GM19240 (cell line): ENCODE measurements around the gene DOCK3.

Experiments used
- DNase-seq: peaks from one replicate; pipeline ENCODE4 v3.0.0; 2011; ENCODE audit warnings: low spot score; ENCODE audit not compliant: insufficient read length

DOCK3 gene

DNA sequence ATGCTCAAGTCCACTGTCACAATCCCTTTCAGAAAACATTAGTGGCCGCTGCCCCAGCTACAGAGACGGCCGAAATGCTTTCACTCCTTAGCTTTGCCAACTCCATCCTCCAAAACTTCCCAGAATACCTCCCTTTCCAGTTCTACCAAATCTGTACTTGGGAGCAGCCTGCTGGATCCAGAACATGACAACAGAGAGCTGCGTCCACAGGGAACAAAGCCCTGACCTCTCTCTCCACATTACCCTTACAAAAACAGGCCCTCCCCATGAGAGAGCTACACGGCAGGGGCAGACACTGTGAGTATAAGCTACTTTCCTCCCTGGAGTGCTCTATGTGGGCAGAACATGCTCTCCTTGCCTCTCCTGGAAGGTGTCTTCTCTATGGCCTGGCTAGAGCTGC lies 722.7 kb downstream of the DOCK3 start:
- DNase-seq = no peak

DNA sequence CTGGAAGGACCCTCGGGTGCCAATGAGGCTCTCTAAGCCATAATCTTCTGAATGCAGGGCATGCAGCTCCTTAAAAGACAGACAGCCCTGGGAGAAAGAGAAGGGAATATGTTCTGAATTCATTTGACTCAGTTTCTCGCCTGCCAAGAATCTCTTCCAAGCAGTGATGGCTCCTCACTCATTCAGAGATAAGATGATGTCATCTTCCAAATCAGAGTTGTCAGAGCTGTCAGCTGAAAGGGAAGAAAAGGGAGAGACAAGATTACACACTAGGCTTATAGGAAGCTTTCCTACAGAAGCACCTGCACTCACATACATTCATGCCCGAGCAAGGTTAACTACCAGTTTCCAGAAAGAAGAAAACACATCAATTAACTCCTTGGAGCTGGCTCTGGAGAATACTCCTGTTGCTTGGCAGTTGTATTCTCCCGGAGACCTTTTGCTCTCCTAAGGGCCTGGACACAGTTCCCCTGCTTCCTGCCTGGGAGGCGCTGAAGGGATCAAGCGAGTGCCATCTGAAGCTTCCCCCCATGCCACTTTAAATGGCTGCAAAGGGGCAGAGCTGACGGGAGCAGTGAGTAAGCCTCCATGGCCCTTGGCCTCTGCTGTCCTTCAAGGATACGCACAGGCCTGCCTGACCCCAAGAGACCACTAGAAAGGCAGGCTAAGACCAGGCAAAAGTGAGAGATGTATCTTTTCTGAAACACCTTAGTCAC lies 724.0 kb downstream of the DOCK3 start:
- no peak for DNase-seq

DNA sequence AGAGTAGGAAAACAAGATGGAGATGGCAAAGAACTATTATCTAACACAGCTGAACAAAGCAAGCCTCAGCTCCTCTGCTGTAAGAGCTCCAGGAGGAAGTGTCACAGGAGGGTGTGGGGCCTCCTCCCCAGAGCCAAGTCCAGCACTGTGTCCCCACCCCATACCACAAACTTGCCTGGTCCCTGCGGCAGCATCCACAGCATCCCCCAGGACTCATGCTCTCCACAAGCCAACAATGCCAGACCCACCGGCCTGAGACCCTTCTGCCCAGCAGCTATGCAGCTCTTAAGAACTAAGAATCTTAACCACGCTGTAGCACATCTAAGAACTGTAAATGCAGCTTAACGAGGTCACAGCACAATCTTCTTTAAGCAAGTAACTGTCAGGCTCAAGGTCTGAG lies 725.4 kb downstream of the DOCK3 start:
- no peak for DNase-seq

DNA sequence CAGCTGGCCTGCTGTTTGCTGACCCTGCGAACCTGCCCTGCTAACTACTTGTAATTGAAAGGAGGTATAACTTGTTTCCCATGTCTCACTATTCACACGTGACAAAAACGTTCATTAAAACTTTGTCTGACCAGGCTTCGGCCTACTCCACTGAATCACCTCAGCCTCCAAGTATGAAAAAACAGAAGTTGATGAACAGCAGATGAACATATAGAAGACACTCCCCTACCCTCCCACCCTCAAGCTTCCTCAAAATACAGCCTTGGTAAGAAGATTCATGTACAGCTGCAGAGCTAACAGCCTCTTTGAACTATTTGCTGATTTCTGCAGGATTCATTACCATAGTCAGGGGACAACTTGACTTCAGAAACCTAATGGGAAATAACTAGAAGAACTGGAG lies 727.0 kb downstream of the DOCK3 start:
- DNase-seq = no peak

DNA sequence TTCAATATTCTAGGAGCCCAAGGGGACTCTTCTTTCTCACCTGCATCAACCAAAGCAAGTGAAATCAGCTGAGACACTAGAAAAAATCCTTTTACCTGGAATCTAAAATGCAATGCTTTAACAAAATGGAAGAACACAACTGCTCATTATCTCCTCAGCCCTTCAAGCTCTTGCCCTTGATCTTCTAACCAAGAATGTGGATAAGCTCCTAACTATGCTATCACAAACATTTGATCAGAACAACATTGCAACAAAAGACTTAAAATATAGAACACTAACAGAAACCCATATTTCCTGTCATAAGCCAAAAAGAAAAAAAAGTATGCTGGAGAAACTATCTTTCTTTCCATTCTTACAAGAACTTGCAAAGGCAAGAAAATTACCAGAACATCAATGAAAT lies 728.9 kb downstream of the DOCK3 start:
- DNase-seq = no peak

DNA sequence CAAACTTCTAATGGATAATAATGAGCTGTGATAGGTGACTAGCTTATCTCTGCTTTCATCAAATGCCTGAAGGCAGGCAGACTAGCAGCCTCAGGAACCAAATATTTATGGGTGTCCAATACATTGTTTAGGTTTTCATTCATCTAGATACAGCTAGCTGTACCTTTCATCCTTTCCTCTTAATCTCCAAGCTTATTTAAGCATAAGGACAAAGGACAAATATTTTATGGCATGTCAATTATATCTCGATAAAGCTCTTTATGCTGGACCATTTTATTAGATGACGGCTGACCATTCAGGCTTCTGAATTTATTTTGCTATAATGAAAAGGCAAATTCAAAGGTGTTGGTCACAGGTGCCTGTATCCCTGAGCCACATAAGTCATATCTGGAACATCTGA lies 733.3 kb downstream of the DOCK3 start:
- DNase-seq = no peak

DNA sequence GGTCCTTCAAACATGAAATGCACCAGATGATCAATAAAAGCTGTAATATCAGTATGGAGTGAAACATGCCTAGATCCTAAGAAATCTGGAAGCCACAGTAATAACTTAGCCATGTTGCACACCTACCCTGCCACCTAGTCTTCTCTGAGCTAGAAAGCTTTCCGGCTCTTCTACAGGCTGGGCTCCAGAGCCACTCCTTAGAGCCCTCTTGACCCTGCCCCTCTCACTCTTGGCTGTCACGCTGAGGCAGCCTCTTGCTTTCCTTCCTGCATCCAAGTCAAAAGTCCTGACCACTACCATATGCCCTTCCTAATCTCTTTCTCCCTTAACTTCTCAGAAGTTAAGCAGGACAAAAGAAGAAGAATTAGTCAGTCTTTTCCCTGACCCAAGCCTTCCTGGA lies 734.1 kb downstream of the DOCK3 start:
- no peak for DNase-seq

DNA sequence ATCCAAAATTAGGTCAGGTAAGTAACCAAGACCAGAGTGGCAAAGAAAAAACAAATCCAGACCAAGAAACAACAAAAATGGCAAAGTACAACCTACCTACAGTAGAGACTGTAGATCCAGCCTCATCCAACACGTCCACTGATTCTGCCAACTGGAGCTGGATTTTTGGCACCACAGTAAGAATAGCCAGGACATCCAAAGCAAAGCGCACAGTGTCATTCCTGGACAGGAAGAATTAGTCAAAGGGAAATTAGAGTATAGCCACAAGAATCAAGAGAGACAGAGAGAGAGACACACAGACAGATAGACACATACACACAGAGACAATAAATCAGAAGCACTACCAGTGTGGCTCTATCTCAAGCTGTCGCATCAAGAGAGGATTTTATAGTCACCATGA lies 747.5 kb downstream of the DOCK3 start:
- no peak for DNase-seq

DNA sequence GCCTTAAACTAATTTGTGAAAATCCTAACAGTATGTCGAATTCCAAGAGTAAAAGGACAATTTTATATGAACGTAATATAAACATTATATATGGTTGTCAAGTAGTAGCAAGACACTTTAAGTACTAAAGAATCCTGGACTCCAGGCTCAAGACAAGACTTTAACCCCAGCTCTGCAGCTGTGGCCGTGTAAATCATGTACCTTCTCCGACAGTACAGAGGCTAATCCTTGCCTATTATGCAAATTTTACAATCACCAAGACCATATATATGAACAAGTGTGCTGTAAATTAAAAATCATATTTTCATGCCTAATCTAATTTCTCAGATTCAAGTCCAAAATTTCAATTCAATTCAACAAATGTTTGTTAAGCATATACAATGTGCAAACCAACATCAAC lies 752.2 kb downstream of the DOCK3 start:
- no peak for DNase-seq

DNA sequence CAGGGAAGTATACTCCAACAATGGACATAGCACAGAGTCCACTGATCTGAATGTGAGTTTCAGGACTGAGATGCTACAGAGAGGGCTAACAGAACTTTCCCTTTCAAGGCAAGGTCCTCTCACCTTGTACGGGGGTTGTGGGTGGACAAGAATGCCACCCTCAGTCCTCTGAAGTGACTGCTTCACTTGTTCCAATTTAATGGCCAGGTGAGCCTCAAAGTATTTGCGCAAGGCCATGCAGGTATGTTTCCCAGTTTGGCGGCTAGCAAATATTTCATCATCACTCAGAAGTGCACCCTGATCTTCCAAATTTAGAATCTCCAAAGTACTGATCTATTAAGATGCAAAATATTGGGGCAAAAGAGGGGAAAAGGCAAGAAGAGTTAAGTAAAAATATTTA lies 754.4 kb downstream of the DOCK3 start:
- DNase-seq = no peak
